ENCODE measurements around the gene NUB1. TPM values are rescaled to one million over a fixed set of nuclear protein-coding genes. Genes with fewer than 3 reads are reported as not detected.
"Not testable (repeated sequence)": the region's sequence is repeated elsewhere in the genome, so short reads cannot be mapped to it uniquely, and the experiment has no call there.

NUB1 gene
- 48.5 TPM for total RNA-seq

GRCh38 chr7:151341357-151342101 is at the start of gene NUB1:
Gene NUB1 (plus strand): TSS chr7:151341812. CDS start chr7:151345350, 3,538 bp downstream.
- intact Hi-C loops (cut with DNase I): loop anchor here (10.0 kb wide), 1 partner anchor 617 kb away; no protein-coding TSS in a partner anchor
- ATAC-seq: peak; percentile 100
- DNase-seq (ENCODE audit: low spot score): peak; percentile 97

GRCh38 chr7:151292850-151293249 is 48.8 kb upstream of the NUB1 start:
- DNase-seq (ENCODE audit: low spot score) (peak; percentile 13), ATAC-seq (no peak)
- intact Hi-C loops (cut with DNase I): no loop called here

- no peak for ATAC-seq
- intact Hi-C loops (cut with DNase I): no loop called here
- no peak for DNase-seq (ENCODE audit: low spot score)
Observed at GRCh38 chr7:151296202-151296992, 45.2 kb upstream of the NUB1 start.

GRCh38 chr7:151298765-151299164 is 42.8 kb upstream of the NUB1 start:
- intact Hi-C loops (cut with DNase I): no loop called here
- no peak for ATAC-seq
- no peak for DNase-seq (ENCODE audit: low spot score)

GRCh38 chr7:151299530-151299929 is 42.1 kb upstream of the NUB1 start:
- no peak for ATAC-seq
- no peak for DNase-seq (ENCODE audit: low spot score)
- intact Hi-C loops (cut with DNase I): no loop called here

- intact Hi-C loops (cut with DNase I): loop anchor here (5.0 to 10.0 kb wide), 2 partner anchors 178 to 1705 kb away; no protein-coding TSS in a partner anchor
- no peak for ATAC-seq
- DNase-seq (ENCODE audit: low spot score): no peak
Observed at GRCh38 chr7:151299940-151300645, 41.5 kb upstream of the NUB1 start.

- intact Hi-C loops (cut with DNase I): loop anchor here (5.0 to 10.0 kb wide), 2 partner anchors 179 to 1707 kb away; no protein-coding TSS in a partner anchor
Observed at GRCh38 chr7:151301471-151302462, 39.8 kb upstream of the NUB1 start.

GRCh38 chr7:151304251-151304650 is 37.4 kb upstream of the NUB1 start:
- DNase-seq (ENCODE audit: low spot score); ATAC-seq: not testable (repeated sequence)
- intact Hi-C loops (cut with DNase I): loop anchor here (2.0 to 10.0 kb wide), 3 partner anchors 59 to 1709 kb away; no protein-coding TSS in a partner anchor

More at GRCh38 chr7:151301471-151302462, 39.8 kb upstream of the NUB1 start:
- ATAC-seq (no peak), DNase-seq (ENCODE audit: low spot score) (no peak)

GRCh38 chr7:151304856-151305255 is 36.8 kb upstream of the NUB1 start:
- ATAC-seq: no peak
- DNase-seq (ENCODE audit: low spot score): no peak
- intact Hi-C loops (cut with DNase I): loop anchor here (2.0 to 10.0 kb wide), 3 partner anchors 60 to 1710 kb away; no protein-coding TSS in a partner anchor

GRCh38 chr7:151306374-151306773 is 35.2 kb upstream of the NUB1 start:
- ATAC-seq (no peak), DNase-seq (ENCODE audit: low spot score) (no peak)
- intact Hi-C loops (cut with DNase I): loop anchor here (10.0 kb wide), 1 partner anchor 1712 kb away; no protein-coding TSS in a partner anchor

GRCh38 chr7:151306860-151307259 is 34.8 kb upstream of the NUB1 start:
- no peak for ATAC-seq

GRCh38 chr7:151307536-151307935 is 34.1 kb upstream of the NUB1 start:
- no peak for ATAC-seq
- intact Hi-C loops (cut with DNase I): loop anchor here (10.0 kb wide), 1 partner anchor 1713 kb away; no protein-coding TSS in a partner anchor

More at GRCh38 chr7:151306860-151307259, 34.8 kb upstream of the NUB1 start:
- DNase-seq (ENCODE audit: low spot score): no peak
- intact Hi-C loops (cut with DNase I): loop anchor here (10.0 kb wide), 1 partner anchor 1712 kb away; no protein-coding TSS in a partner anchor

GRCh38 chr7:151308256-151308655 is 33.4 kb upstream of the NUB1 start:
- DNase-seq (ENCODE audit: low spot score) (no peak), ATAC-seq (no peak)
- intact Hi-C loops (cut with DNase I): loop anchor here (10.0 kb wide), 1 partner anchor 1713 kb away; no protein-coding TSS in a partner anchor

More at GRCh38 chr7:151307536-151307935, 34.1 kb upstream of the NUB1 start:
- DNase-seq (ENCODE audit: low spot score): no peak

- intact Hi-C loops (cut with DNase I): loop anchor here (10.0 kb wide), 1 partner anchor 1714 kb away; no protein-coding TSS in a partner anchor
- ATAC-seq (no peak), DNase-seq (ENCODE audit: low spot score) (no peak)
Observed at GRCh38 chr7:151308791-151309190, 32.8 kb upstream of the NUB1 start.

- ATAC-seq: no peak
- no peak for DNase-seq (ENCODE audit: low spot score)
- intact Hi-C loops (cut with DNase I): loop anchor here (10.0 kb wide), 1 partner anchor 1715 kb away; no protein-coding TSS in a partner anchor
Observed at GRCh38 chr7:151309311-151309710, 32.3 kb upstream of the NUB1 start.

- intact Hi-C loops (cut with DNase I): no loop called here
- DNase-seq (ENCODE audit: low spot score) (no peak), ATAC-seq (no peak)
Observed at GRCh38 chr7:151310578-151310977, 31.0 kb upstream of the NUB1 start.

GRCh38 chr7:151311294-151311864 is 30.2 kb upstream of the NUB1 start:
- ATAC-seq (no peak), DNase-seq (ENCODE audit: low spot score) (no peak)
- intact Hi-C loops (cut with DNase I): no loop called here
